Peyer's patch (tissue), 4 donors: Measurements from ENCODE around the gene AMPD1.

ENCODE experiments used
- POLR2A ChIP-seq, 2 donors: fragments of 450-650 bp; IDR thresholded peaks; one replicate each; pipeline ENCODE4 v1.5.1; 2017; ENCODE audit warnings: antibody characterized with exemption in 2 of 2, mild to moderate bottlenecking in 2 of 2, moderate library complexity in 2 of 2
- TF ChIP-seq, protein P1 (sequence below), 6 experiments: fragments of 450-650 bp in 4 of 6; fragments of 200-600 bp in 2 of 6; sonication (generic) in 1 of 6; IDR thresholded peaks; one replicate each; pipeline ENCODE4 v1.5.1; 2017 to 2019; ENCODE audit warnings: antibody characterized with exemption in 6 of 6, mild to moderate bottlenecking in 3 of 6, moderate library complexity in 1 of 6

GRCh38 chr1:114723457-114723856, 28.1 kb upstream of the AMPD1 start:
- TF ChIP-seq, protein P1, sequence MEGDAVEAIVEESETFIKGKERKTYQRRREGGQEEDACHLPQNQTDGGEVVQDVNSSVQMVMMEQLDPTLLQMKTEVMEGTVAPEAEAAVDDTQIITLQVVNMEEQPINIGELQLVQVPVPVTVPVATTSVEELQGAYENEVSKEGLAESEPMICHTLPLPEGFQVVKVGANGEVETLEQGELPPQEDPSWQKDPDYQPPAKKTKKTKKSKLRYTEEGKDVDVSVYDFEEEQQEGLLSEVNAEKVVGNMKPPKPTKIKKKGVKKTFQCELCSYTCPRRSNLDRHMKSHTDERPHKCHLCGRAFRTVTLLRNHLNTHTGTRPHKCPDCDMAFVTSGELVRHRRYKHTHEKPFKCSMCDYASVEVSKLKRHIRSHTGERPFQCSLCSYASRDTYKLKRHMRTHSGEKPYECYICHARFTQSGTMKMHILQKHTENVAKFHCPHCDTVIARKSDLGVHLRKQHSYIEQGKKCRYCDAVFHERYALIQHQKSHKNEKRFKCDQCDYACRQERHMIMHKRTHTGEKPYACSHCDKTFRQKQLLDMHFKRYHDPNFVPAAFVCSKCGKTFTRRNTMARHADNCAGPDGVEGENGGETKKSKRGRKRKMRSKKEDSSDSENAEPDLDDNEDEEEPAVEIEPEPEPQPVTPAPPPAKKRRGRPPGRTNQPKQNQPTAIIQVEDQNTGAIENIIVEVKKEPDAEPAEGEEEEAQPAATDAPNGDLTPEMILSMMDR (IDR thresholded peaks at IDR 0.05): no peak
- no peak for TF ChIP-seq POLR2A (IDR thresholded peaks at IDR 0.05)
